Prostate gland (tissue), 2 donors: ENCODE results near the gene CTDSPL2.

ENCODE experiments used
- POLR2A ChIP-seq: fragments of 450-650 bp; IDR thresholded peaks from one replicate; pipeline ENCODE4 v1.6.1; 2016; ENCODE audit warnings: antibody characterized with exemption, mild to moderate bottlenecking
- POLR2AphosphoS5 ChIP-seq: sonication (generic); formaldehyde crosslinking; IDR thresholded peaks from one replicate; pipeline ENCODE4 v1.6.1; 2017; ENCODE audit warnings: antibody characterized with exemption
- TF ChIP-seq, protein P1 (sequence below), 4 experiments: fragments of 200-600 bp in 2 of 4; fragments of 450-650 bp in 2 of 4; sonication (generic) in 2 of 4; IDR thresholded peaks; 1 replicate in 3 of 4; 2 replicates in 1 of 4; pipeline ENCODE4 v1.5.1; 2016 to 2019; ENCODE audit warnings: antibody characterized with exemption in 4 of 4, mild to moderate bottlenecking in 2 of 4, moderate library complexity in 2 of 4

DNA sequence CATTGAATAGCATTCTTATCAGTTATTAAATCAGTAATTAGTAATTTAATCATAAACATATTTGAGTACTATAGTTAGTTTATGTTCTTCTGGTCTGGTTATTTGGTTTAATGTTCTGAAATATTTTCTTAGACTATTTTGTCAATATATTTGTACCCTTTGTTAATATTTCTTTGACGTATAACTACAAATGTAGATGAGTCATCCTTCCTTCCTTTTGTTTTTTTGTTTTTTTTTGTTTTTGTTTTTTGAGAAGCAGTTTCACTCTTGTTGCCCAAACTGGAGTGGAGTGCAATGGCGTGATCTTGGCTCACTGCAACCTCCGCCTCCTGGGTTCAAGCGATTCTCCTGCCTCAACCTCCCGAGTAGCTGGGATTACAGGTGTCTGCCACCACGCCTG is 92.1 kb downstream of the CTDSPL2 start:
- TF ChIP-seq, protein P1, sequence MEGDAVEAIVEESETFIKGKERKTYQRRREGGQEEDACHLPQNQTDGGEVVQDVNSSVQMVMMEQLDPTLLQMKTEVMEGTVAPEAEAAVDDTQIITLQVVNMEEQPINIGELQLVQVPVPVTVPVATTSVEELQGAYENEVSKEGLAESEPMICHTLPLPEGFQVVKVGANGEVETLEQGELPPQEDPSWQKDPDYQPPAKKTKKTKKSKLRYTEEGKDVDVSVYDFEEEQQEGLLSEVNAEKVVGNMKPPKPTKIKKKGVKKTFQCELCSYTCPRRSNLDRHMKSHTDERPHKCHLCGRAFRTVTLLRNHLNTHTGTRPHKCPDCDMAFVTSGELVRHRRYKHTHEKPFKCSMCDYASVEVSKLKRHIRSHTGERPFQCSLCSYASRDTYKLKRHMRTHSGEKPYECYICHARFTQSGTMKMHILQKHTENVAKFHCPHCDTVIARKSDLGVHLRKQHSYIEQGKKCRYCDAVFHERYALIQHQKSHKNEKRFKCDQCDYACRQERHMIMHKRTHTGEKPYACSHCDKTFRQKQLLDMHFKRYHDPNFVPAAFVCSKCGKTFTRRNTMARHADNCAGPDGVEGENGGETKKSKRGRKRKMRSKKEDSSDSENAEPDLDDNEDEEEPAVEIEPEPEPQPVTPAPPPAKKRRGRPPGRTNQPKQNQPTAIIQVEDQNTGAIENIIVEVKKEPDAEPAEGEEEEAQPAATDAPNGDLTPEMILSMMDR (IDR thresholded peaks at IDR 0.05): no peak
- TF ChIP-seq POLR2A (no peak), POLR2AphosphoS5 (no peak)
